Jurkat, Clone E6-1 (cell line): ENCODE measurements around the gene CYP1B1.
"Not testable (repeated sequence)": the region's sequence is repeated elsewhere in the genome, so short reads cannot be mapped to it uniquely, and the experiment has no call there.

Source experiments
- DNase-seq: peaks from one replicate; pipeline ENCODE4 v3.0.0-alpha.2; 2011; ENCODE audit warnings: low read depth, low spot score
- H3K4me3 ChIP-seq: 2 replicates; pipeline ENCODE4 v1.5.1; 2011; ENCODE audit warnings: mild to moderate bottlenecking, low read length, control low read depth, moderate library complexity

The CYP1B1 gene

GRCh38 chr2:38100328-38100727, 24.4 kb upstream of the CYP1B1 start:
- DNase-seq: no peak
- no peak overlapping the region for H3K4me3 ChIP-seq

DNA sequence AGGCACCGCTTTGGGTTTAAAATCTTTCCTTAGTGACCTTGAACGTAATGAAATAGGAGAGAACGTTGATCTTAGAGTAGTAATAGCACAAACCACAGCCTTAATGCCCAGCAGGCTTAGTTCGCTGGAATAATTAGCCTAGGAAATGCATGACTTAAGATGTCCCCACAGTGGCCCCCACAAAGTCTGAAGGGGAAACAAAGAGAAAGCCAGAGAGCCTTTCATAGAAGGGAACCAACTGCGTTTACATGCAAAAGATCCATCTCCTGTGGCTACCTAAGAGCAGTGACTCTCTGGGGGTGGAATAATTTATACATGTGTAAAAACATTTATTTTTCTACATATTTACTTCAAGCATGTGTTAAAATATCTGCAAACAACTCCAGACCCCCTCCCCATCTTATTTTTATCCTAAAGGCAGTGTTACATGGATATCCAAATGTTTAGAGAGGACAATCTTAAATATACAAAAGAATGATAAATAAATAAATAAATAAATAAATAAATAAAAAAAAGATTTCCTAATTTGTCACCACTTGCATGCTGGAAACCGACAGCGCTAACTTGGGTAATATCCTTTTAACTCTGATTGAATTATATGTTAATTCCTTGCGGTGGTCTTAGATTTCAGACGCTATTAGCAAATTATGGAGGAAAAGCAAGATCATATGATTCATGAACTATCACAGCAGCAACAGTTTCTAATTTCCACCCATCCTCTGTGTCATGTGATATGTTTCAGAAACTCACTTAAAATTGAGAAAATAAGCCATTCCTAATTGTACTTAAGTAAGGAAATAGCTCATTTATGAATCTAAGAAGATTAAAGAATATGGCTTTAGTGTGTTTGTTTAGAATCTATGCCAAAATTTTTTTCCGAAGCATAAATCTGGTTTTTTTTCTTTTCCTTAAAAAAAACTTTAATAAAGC, 23.4 kb upstream of the CYP1B1 start:
- no peak for DNase-seq
- no peak overlapping the region for H3K4me3 ChIP-seq

DNA sequence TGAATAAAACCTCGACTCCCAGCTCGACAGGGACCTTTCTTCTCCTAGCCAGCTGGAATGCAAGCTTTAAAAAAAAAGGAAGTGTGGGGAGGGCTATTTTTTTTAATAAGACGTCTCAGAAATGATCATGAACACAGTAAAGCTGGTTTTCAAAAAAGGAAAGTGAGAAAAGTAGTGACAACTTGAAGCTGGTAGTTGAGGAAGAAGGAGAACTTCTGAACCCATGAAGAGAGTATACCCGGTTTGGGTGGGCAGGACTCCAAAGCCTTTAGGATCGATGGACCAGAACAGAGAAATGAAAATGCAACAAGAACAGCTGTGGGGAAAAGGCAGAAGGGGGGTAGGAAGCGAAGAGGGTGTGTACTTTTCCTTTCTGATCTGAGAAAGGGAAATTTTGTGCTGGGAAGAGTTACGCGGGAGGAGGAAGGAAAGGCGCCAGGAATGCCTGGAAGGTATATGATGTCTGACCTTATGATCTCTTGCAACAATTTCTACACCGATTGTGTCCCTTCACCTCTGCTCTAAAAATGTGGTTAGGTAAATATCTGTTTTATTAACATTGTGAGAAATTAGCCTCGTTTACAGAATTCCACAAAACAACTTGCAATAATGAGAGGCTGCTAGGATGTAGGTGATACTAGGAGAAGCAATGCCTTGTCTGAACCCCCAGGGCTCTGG, 22.6 kb upstream of the CYP1B1 start:
- no peak overlapping the region for H3K4me3 ChIP-seq
- no peak for DNase-seq

GRCh38 chr2:38097988-38098385, 22.0 kb upstream of the CYP1B1 start:
- no peak overlapping the region for H3K4me3 ChIP-seq
- no peak for DNase-seq

GRCh38 chr2:38097258-38097987, 21.5 kb upstream of the CYP1B1 start:
- no peak overlapping the region for H3K4me3 ChIP-seq
- no peak for DNase-seq

GRCh38 chr2:38095996-38096861, 20.3 kb upstream of the CYP1B1 start:
- H3K4me3 ChIP-seq: no peak overlapping the region
- DNase-seq: no peak

GRCh38 chr2:38095079-38095995, 19.4 kb upstream of the CYP1B1 start:
- no peak for DNase-seq
- H3K4me3 ChIP-seq: no peak overlapping the region

DNA sequence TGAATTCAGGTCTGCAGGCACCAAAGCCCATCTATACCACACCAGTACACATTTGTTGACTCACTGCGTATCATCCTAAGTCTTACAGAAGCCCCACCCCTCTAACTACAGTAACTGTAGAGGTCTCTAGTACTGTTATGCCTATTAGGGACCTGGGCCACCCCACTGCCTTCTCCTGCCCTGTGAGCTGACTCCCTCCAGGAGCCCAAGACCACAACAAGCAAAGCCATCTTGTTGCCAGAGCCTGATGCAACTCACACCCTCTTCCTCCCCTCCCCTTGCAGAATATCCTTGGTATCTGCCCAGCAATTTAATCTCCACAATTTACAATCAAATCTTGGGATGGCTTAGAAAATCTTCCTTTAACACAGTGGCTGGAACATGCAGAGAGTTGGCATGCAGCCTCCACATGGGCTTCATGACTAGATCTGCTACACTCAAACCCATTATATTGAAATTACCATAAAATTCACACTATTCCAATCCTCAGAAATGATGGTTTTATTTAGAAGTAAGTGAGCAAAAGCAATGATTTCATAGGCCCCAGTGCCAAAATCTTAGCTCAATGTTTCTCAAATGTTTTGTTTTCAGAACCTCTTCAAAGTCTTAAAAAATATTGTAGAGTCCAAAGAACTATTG, 17.7 kb upstream of the CYP1B1 start:
- no peak overlapping the region for H3K4me3 ChIP-seq
- DNase-seq: no peak

DNA sequence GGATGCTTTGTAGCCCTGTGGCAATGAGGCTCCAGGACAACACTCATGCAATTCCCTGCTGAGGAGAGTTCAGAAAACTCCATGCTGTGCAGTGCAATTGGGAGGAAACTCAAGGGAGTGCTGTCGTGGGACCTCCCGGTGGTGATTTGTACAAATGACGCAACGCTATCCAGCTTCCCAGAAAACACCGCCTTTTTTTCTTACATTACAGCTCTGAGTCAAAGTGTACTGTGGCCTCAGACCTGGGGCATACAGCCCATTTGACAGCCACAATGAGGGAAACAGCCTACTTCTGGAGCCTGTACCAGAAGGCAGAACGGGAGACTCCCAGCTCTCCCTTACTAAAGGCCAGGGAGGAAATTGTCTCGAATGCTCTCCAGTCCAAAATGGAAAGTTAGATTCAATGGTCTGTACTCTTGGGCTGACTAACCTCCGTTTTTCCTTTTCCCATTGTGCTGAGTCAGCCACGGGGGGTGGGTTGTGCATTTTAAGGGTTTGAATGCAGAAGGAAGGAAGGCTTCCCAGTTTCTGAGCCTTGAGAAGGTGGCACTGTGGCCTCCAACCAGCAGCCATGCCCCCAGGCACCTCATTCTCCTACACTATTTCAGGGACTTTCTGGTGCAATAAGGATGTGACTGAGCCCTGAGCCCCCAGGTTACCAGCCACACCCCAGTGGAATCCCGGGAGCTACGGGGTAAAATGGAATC, 16.4 kb upstream of the CYP1B1 start:
- DNase-seq: no peak

DNA sequence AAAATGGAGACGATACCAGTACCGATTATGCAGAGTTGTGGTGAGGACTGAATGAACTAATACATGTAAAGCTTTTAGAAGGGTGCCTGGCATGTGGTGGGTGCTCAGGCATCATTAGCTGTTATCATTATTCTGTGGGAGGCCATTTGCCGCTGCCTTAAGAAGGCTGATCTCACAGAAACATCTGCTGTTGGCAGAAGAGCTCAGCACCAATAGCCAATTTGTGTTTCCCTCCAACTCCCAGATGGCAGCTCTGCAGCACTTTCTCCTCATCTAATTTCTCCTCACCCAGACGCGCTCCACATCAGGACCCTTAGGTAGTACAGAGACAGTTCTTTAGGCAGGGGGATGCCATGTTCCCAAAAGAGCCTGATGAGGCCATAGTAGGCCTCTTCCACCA, 15.8 kb upstream of the CYP1B1 start:
- DNase-seq: no peak
- no peak overlapping the region for H3K4me3 ChIP-seq

More for the DNA sequence above, 16.4 kb upstream of the CYP1B1 start:
- H3K4me3 ChIP-seq: no peak overlapping the region

DNA sequence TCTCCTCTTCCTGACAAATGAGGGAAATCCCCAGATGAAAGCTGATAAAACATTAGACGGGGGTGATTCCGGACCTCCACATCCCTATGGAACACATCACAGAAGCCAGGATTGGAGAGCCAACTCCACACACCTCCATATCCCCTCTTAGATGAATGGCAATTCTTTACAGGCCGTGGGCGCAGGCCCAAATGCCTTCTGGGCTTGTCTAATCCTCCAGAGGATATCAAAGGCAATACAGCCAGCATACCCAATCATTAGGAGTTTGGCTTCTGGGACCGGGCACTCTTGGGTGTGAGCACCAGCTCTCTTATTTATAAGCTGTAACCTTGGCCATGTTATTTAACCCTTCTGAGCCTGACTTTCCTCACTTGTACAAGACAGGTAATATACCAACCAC, 15.0 kb upstream of the CYP1B1 start:
- H3K4me3 ChIP-seq: no peak overlapping the region

DNA sequence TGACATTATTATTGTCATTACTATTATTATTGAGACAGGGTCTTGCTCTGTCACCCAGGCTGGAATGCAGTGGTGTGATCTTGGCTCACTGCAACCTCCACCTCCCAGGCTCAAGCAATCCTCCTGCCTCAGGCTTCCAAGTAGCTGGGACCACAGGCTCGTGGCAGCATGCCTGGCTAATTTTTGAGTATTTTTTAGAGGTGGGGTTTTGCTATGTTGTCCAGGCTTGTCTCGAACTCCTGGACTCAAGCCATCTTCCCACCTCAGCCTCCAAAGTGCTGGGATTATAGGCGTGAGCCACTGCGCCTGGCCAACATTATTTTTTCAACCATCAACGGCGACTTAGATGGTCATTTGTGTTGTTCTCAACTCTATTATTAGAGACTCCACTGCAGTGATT, 14.3 kb upstream of the CYP1B1 start:
- DNase-seq, H3K4me3 ChIP-seq: not testable (repeated sequence)

More for the DNA sequence above, 15.0 kb upstream of the CYP1B1 start:
- DNase-seq: no peak

GRCh38 chr2:38085998-38086698, 10.2 kb upstream of the CYP1B1 start:
- not testable (repeated sequence) for DNase-seq, H3K4me3 ChIP-seq

DNA sequence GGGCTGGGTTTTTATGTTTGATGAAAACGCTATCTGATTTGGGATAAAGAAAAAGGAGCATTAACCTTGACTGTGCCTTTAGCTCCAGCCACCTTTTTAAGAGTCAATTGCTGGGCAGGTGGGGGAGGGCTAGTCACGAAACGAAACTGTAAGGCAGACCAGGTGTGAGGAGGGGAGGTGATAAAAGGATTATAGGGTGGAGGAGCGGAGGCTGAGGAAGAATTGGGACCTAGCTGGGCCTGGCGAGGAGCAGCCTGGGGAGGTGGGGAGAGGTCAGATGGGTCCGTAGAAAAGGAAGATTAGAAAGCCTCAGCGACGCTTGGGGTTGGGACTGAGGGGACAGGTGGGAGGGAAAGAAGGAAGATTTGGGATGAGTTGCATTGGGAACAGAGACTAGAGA, 8.6 kb upstream of the CYP1B1 start:
- not testable (repeated sequence) for H3K4me3 ChIP-seq, DNase-seq

DNA sequence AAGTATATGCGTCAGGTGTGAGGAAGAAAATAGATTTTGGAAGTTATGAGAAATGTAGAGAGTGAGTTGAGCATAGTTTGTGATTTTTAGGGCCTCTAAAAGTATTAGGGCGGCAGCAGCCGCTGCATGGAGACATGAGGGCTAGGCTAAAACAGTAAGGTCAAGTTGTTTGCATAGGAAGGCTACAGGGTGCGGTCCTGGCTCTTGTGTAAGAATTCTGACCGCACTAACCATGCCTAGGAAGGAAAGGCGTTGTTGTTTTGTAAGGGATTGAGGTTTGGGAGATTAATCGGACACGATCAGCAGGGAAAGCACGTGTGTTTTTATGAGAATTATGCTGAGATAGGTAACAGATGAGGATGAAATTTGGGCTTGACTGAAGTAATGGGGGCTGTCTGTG, 6.8 kb upstream of the CYP1B1 start:
- H3K4me3 ChIP-seq, DNase-seq: not testable (repeated sequence)

- no peak overlapping the region for H3K4me3 ChIP-seq
- DNase-seq: no peak
Measured at GRCh38 chr2:38080346-38080745, 4.4 kb upstream of the CYP1B1 start.
